ENCODE results near the gene CERS2. TPM values are rescaled to one million over a fixed set of nuclear protein-coding genes. Genes with fewer than 3 reads are reported as not detected.

Gene CERS2
- total and polyA plus RNA-seq, 2 of the 13 experiments (the other 11 are each of a cell fraction or from before 2014, with no cell fraction given) = 269 to 298 TPM

DNA sequence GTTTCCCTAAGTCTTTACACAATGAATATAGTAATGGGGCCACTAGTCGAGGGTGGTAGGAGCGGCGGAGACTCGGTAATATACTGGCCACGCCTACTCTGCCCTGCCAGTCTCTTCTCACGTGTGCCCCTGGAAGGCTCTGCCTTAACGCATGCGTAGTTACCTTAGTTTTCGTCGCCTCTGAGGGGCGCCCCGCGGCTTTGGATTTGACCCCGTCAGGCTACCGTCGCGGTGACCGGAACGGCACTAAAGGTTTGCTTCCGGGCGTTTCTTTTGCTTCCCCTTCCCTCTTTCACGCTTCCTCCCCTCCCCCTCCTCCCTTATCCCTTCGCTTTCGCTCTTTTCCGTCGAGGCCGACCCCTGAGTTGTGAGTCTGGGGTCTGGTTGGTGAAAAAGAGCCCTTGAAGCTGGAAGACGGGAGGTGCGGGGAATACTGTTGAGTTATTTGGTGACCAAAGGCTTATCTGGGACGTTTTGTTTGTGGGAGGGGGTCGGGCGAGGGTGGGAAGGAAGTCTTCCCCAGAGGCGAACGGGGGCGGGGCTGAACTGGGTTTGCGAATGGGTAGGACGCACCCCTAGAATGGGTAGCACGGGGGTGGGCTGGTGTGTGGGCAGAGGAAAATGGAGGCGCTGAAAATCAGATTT, 48.4 kb downstream of the CERS2 start, which contains the start of gene SETDB1 (continued):
- TF ChIP-seq MAFF (IDR thresholded peaks at IDR 0.05; ENCODE audit: low read depth, low read length) = no peak
- no peak for TF ChIP-seq ZHX1 (CRISPR knock-in tag; IDR thresholded peaks at IDR 0.05; ENCODE audit: low read depth)
- no peak for TF ChIP-seq ZNF672 (CRISPR knock-in tag; IDR thresholded peaks at IDR 0.05)
- TF ChIP-seq E2F2 (CRISPR knock-in tag; IDR thresholded peaks at IDR 0.05; ENCODE audit: borderline replicate concordance) = no peak
- no peak for TF ChIP-seq TCF7 (IDR thresholded peaks at IDR 0.05; ENCODE audit: low read depth)
- no peak for TF ChIP-seq FOXM1 (CRISPR knock-in tag; IDR thresholded peaks at IDR 0.05)
- no peak for TF ChIP-seq CC2D1A (CRISPR knock-in tag; IDR thresholded peaks at IDR 0.05)
- TF ChIP-seq NFE2 (CRISPR knock-in tag; IDR thresholded peaks at IDR 0.05) = no peak
- no peak for TF ChIP-seq BCL3 (CRISPR knock-in tag; IDR thresholded peaks at IDR 0.05)
- no peak for TF ChIP-seq MATR3 (CRISPR knock-in tag; IDR thresholded peaks at IDR 0.05)
- no peak for TF ChIP-seq KDM3A (CRISPR knock-in tag; IDR thresholded peaks at IDR 0.05; ENCODE audit: low read depth)
- TF ChIP-seq, protein P1, sequence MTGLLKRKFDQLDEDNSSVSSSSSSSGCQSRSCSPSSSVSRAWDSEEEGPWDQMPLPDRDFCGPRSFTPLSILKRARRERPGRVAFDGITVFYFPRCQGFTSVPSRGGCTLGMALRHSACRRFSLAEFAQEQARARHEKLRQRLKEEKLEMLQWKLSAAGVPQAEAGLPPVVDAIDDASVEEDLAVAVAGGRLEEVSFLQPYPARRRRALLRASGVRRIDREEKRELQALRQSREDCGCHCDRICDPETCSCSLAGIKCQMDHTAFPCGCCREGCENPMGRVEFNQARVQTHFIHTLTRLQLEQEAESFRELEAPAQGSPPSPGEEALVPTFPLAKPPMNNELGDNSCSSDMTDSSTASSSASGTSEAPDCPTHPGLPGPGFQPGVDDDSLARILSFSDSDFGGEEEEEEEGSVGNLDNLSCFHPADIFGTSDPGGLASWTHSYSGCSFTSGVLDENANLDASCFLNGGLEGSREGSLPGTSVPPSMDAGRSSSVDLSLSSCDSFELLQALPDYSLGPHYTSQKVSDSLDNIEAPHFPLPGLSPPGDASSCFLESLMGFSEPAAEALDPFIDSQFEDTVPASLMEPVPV (CRISPR knock-in tag; IDR thresholded peaks at IDR 0.05) = no peak
- TF ChIP-seq RAD21 (CRISPR knock-in tag; IDR thresholded peaks at IDR 0.05) = no peak
- TF ChIP-seq ZSCAN20 (CRISPR knock-in tag; IDR thresholded peaks at IDR 0.05; ENCODE audit: borderline replicate concordance) = no peak
- no peak for TF ChIP-seq WIZ (CRISPR knock-in tag; IDR thresholded peaks at IDR 0.05)
- TF ChIP-seq ZNF773 (CRISPR knock-in tag; IDR thresholded peaks at IDR 0.05; ENCODE audit: borderline replicate concordance) = no peak
- TF ChIP-seq ZNF496 (CRISPR knock-in tag; IDR thresholded peaks at IDR 0.05; ENCODE audit: insufficient replicate concordance) = no peak
- no peak for TF ChIP-seq ZBTB44 (CRISPR knock-in tag; IDR thresholded peaks at IDR 0.05)
- no peak for TF ChIP-seq FOXK2 (IDR thresholded peaks at IDR 0.05)
- TF ChIP-seq ZNF451 (CRISPR knock-in tag; IDR thresholded peaks at IDR 0.05) = no peak
- TF ChIP-seq FOSL2 (CRISPR knock-in tag; IDR thresholded peaks at IDR 0.05) = peak; percentile 36
- TF ChIP-seq ARNT (IDR thresholded peaks at IDR 0.05) = no peak
